HL-60 (cell line): ENCODE measurements around the gene PBX3.

Source experiments
- GABPA ChIP-seq: IDR thresholded peaks from 2 replicates; pipeline ENCODE4 v1.6.1; 2012; ENCODE audit warnings: low read depth
- TF ChIP-seq, protein P1 (sequence below): IDR thresholded peaks from 2 replicates; pipeline ENCODE4 v1.6.1; 2012; ENCODE audit warnings: low read depth; ENCODE audit not compliant: insufficient replicate concordance

DNA sequence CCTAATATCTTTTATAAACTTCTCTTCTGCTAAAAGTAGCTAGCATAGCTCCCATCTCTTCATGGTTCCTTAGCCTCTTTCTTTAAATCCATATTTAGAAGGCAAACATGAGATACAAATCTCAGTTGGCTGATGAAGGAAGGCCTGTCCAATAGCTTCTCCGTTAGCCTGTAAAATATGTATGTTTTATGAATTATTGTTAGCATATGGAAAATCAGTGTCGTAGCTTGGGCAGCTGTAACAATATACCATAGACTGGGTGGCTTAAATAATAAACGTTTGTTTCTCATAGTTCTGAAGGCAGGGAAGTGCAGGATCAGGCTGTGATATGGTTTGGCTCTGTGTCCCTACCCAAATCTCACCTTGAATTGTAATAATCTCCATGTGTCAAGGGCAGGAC is 63.8 kb downstream of the PBX3 start:
- TF ChIP-seq GABPA: no peak
- TF ChIP-seq, protein P1, sequence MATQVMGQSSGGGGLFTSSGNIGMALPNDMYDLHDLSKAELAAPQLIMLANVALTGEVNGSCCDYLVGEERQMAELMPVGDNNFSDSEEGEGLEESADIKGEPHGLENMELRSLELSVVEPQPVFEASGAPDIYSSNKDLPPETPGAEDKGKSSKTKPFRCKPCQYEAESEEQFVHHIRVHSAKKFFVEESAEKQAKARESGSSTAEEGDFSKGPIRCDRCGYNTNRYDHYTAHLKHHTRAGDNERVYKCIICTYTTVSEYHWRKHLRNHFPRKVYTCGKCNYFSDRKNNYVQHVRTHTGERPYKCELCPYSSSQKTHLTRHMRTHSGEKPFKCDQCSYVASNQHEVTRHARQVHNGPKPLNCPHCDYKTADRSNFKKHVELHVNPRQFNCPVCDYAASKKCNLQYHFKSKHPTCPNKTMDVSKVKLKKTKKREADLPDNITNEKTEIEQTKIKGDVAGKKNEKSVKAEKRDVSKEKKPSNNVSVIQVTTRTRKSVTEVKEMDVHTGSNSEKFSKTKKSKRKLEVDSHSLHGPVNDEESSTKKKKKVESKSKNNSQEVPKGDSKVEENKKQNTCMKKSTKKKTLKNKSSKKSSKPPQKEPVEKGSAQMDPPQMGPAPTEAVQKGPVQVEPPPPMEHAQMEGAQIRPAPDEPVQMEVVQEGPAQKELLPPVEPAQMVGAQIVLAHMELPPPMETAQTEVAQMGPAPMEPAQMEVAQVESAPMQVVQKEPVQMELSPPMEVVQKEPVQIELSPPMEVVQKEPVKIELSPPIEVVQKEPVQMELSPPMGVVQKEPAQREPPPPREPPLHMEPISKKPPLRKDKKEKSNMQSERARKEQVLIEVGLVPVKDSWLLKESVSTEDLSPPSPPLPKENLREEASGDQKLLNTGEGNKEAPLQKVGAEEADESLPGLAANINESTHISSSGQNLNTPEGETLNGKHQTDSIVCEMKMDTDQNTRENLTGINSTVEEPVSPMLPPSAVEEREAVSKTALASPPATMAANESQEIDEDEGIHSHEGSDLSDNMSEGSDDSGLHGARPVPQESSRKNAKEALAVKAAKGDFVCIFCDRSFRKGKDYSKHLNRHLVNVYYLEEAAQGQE: no peak
